ENCODE data around the gene HACD2.
A peak's percentile ranks its signal among the peaks of the same experiment; 100 is the strongest.

The HACD2 gene

GRCh38 chr3:123483146-123483545 is 101.7 kb downstream of the HACD2 start:
- DNase-seq (ENCODE audit: low spot score), result no peak
- no peak for TF ChIP-seq CTCF (IDR thresholded peaks at IDR 0.05; ENCODE audit: extremely low read depth, insufficient read depth, missing control alignments)
- in situ Hi-C loops (cut with MboI; ENCODE audit: low pct_unique_long_range_greater_than_20kb, low sequenced_read_pairs, unreplicated experiment), result no loop called here

- no peak for TF ChIP-seq CTCF (IDR thresholded peaks at IDR 0.05; ENCODE audit: extremely low read depth, insufficient read depth, missing control alignments)
- in situ Hi-C loops (cut with MboI; ENCODE audit: low pct_unique_long_range_greater_than_20kb, low sequenced_read_pairs, unreplicated experiment), result no loop called here
These were observed 103.0 kb downstream of the HACD2 start for GRCh38 chr3:123481722-123482457.

GRCh38 chr3:123481071-123481470 is 103.8 kb downstream of the HACD2 start:
- TF ChIP-seq CTCF (IDR thresholded peaks at IDR 0.05; ENCODE audit: extremely low read depth, insufficient read depth, missing control alignments), result no peak
- in situ Hi-C loops (cut with MboI; ENCODE audit: low pct_unique_long_range_greater_than_20kb, low sequenced_read_pairs, unreplicated experiment), result no loop called here
- no peak for DNase-seq (ENCODE audit: low spot score)

More at GRCh38 chr3:123481722-123482457, 103.0 kb downstream of the HACD2 start:
- no peak for DNase-seq (ENCODE audit: low spot score)

GRCh38 chr3:123480428-123480827 is 104.4 kb downstream of the HACD2 start:
- peak; percentile 24 for DNase-seq (ENCODE audit: low spot score)
- TF ChIP-seq CTCF (IDR thresholded peaks at IDR 0.05; ENCODE audit: extremely low read depth, insufficient read depth, missing control alignments), result no peak
- in situ Hi-C loops (cut with MboI; ENCODE audit: low pct_unique_long_range_greater_than_20kb, low sequenced_read_pairs, unreplicated experiment), result no loop called here

- no peak for TF ChIP-seq CTCF (IDR thresholded peaks at IDR 0.05; ENCODE audit: extremely low read depth, insufficient read depth, missing control alignments)
- in situ Hi-C loops (cut with MboI; ENCODE audit: low pct_unique_long_range_greater_than_20kb, low sequenced_read_pairs, unreplicated experiment), result no loop called here
- no peak for DNase-seq (ENCODE audit: low spot score)
These were observed 105.0 kb downstream of the HACD2 start for GRCh38 chr3:123479891-123480290.

- TF ChIP-seq CTCF (IDR thresholded peaks at IDR 0.05; ENCODE audit: extremely low read depth, insufficient read depth, missing control alignments), result no peak
- in situ Hi-C loops (cut with MboI; ENCODE audit: low pct_unique_long_range_greater_than_20kb, low sequenced_read_pairs, unreplicated experiment), result no loop called here
- DNase-seq (ENCODE audit: low spot score), result no peak
These were observed 106.5 kb downstream of the HACD2 start for GRCh38 chr3:123478314-123478713.

Measured in GM13977 (cell line).